SK-N-SH treated with all-trans-retinoic acid at 6 μM for 48 hours (cell line): ENCODE results near the gene TPGS1.

Source experiments
- ARNTL ChIP-seq: fragments of 450-650 bp; formaldehyde crosslinking; IDR thresholded peaks from 2 replicates; pipeline ENCODE4 v1.5.0; 2020; ENCODE audit warnings: low read depth, mild to moderate bottlenecking, moderate library complexity, borderline replicate concordance
- CSDC2 ChIP-seq: fragments of 250-450 bp; sonication (Bioruptor Pico); IDR thresholded peaks from 2 replicates; pipeline ENCODE4 v1.5.0; 2020; ENCODE audit warnings: mild to moderate bottlenecking, moderate library complexity
- ESRRG ChIP-seq: fragments of 250-450 bp; sonication (Bioruptor Pico); IDR thresholded peaks from 2 replicates; pipeline ENCODE4 v1.6.1; 2021; ENCODE audit warnings: mild to moderate bottlenecking
- GLIS3 ChIP-seq: fragments of 250-450 bp; sonication (Bioruptor Pico); IDR thresholded peaks from 2 replicates; pipeline ENCODE4 v1.5.0; 2020; ENCODE audit warnings: mild to moderate bottlenecking, moderate library complexity
- TCF4 ChIP-seq: fragments of 250-450 bp; sonication (Bioruptor Pico); IDR thresholded peaks from 2 replicates; pipeline ENCODE4 v1.8.0; 2021; ENCODE audit warnings: mild to moderate bottlenecking, moderate library complexity, borderline replicate concordance
- TOX ChIP-seq: fragments of 250-450 bp; sonication (Bioruptor Pico); IDR thresholded peaks from 2 replicates; pipeline ENCODE4 v1.8.0; 2021; ENCODE audit warnings: mild to moderate bottlenecking, moderate library complexity, borderline replicate concordance
- ZNF565 ChIP-seq: fragments of 450-650 bp; formaldehyde crosslinking; conservative IDR thresholded peaks from 2 replicates; pipeline ENCODE4 v1.5.0; 2020; ENCODE audit warnings: low read depth, mild to moderate bottlenecking, moderate library complexity
- ZNF70 ChIP-seq: fragments of 450-650 bp; formaldehyde crosslinking; IDR thresholded peaks from 2 replicates; pipeline ENCODE4 v1.5.0; 2020; ENCODE audit warnings: mild to moderate bottlenecking, moderate library complexity
- ZNF8 ChIP-seq: fragments of 450-650 bp; formaldehyde crosslinking; IDR thresholded peaks from 2 replicates; pipeline ENCODE4 v1.5.0; 2020; ENCODE audit warnings: mild to moderate bottlenecking, moderate library complexity
- TF ChIP-seq, protein P1 (sequence below): fragments of 250-450 bp; sonication (Bioruptor Pico); IDR thresholded peaks from 2 replicates; pipeline ENCODE4 v1.8.0; 2020; ENCODE audit warnings: mild to moderate bottlenecking, moderate library complexity, borderline replicate concordance
- TF ChIP-seq, protein P2 (sequence below): fragments of 250-450 bp; sonication (Bioruptor Pico); IDR thresholded peaks from 2 replicates; pipeline ENCODE4 v1.5.1; 2020; ENCODE audit warnings: low read depth, mild to moderate bottlenecking, moderate library complexity

DNA sequence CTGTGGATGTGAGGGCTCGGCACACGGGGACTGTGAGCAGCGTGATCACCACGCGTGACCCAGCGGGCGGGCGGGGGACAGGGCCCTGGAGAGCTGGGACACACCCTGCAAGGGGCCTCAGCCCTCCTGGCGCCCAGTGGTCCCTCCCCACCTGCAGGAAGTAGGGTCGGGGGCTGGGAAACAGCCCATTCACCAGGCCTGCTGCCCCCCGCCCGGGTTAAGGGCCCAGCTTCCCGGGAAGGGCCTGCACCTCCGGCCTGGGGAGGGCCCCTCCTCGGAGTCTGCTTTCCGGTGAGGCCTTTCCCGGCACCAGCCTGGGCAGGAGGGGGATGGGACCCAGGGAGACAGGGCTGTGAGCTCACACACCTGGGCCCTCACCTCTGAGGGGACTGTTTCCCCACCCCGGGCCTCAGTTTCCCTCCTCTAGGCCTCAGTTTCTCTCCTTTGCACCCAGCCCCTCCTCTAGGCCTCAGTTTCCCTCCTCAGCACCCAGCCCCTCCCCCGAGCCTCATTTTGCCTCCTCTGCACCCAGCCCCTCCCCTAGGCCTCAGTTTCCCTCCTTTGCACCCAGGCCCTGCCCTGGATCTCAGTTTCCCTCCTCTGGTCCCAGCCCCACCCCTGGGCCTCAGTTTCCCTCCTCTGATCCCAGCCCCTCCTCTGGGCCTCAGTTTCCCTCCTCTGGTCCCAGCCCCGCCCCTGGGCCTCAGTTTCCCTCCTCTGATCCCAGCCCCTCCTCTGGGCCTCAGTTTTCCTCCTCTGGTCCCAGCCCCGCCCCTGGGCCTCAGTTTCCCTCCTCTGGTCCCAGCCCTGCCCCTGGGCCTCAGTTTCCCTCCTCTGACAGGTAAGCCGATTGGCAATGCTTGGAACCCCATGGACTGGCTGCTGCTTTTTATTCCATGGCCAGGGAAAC is 12.9 kb upstream of the TPGS1 start:
- no peak for TF ChIP-seq GLIS3 (CRISPR knock-in tag)
- no peak for TF ChIP-seq TOX (CRISPR knock-in tag)
- TF ChIP-seq, protein P1, sequence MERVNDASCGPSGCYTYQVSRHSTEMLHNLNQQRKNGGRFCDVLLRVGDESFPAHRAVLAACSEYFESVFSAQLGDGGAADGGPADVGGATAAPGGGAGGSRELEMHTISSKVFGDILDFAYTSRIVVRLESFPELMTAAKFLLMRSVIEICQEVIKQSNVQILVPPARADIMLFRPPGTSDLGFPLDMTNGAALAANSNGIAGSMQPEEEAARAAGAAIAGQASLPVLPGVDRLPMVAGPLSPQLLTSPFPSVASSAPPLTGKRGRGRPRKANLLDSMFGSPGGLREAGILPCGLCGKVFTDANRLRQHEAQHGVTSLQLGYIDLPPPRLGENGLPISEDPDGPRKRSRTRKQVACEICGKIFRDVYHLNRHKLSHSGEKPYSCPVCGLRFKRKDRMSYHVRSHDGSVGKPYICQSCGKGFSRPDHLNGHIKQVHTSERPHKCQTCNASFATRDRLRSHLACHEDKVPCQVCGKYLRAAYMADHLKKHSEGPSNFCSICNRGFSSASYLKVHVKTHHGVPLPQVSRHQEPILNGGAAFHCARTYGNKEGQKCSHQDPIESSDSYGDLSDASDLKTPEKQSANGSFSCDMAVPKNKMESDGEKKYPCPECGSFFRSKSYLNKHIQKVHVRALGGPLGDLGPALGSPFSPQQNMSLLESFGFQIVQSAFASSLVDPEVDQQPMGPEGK (CRISPR knock-in tag): no peak
- TF ChIP-seq ZNF70 (CRISPR knock-in tag): no peak
- TF ChIP-seq TCF4 (CRISPR knock-in tag): no peak
- TF ChIP-seq ZNF8 (CRISPR knock-in tag): no peak
- TF ChIP-seq, protein P2, sequence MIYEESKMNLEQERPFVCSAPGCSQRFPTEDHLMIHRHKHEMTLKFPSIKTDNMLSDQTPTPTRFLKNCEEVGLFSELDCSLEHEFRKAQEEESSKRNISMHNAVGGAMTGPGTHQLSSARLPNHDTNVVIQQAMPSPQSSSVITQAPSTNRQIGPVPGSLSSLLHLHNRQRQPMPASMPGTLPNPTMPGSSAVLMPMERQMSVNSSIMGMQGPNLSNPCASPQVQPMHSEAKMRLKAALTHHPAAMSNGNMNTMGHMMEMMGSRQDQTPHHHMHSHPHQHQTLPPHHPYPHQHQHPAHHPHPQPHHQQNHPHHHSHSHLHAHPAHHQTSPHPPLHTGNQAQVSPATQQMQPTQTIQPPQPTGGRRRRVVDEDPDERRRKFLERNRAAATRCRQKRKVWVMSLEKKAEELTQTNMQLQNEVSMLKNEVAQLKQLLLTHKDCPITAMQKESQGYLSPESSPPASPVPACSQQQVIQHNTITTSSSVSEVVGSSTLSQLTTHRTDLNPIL (CRISPR knock-in tag): no peak
- TF ChIP-seq CSDC2 (CRISPR knock-in tag): no peak
- TF ChIP-seq ZNF565 (CRISPR knock-in tag): no peak
- no peak for TF ChIP-seq ESRRG
- TF ChIP-seq ARNTL (CRISPR knock-in tag): no peak
